DMS114 treated with DMSO at 0.1 percent for 48 hours (cell line): ENCODE data around the gene KDM2A.
"Not testable (repeated sequence)": the region's sequence is repeated elsewhere in the genome, so short reads cannot be mapped to it uniquely, and the experiment has no call there.

ENCODE experiments used
- DNase-seq: peaks from one replicate; lab custom pipeline; 2025; ENCODE audit not compliant: unreplicated experiment; lab: John Stamatoyannopoulos, UW

Gene KDM2A

GRCh38 chr11:67256477-67257135 lies 137.5 kb downstream of the KDM2A start:
- DNase-seq = no peak

GRCh38 chr11:67260406-67260805 lies 141.3 kb downstream of the KDM2A start:
- DNase-seq = no peak

GRCh38 chr11:67260885-67261639 lies 142.0 kb downstream of the KDM2A start:
- not testable (repeated sequence) for DNase-seq

GRCh38 chr11:67261640-67261945 lies 142.5 kb downstream of the KDM2A start:
- DNase-seq = no peak

GRCh38 chr11:67261946-67262681 lies 143.1 kb downstream of the KDM2A start:
- no peak for DNase-seq

GRCh38 chr11:67262731-67263675 lies 143.9 kb downstream of the KDM2A start:
- peak; percentile 75 for DNase-seq

GRCh38 chr11:67264260-67264659 lies 145.2 kb downstream of the KDM2A start:
- DNase-seq = no peak

GRCh38 chr11:67264877-67265632 lies 146.0 kb downstream of the KDM2A start:
- no peak for DNase-seq

GRCh38 chr11:67265633-67266448 lies 146.8 kb downstream of the KDM2A start:
- DNase-seq = no peak

- peak; percentile 31 for DNase-seq
Observed at GRCh38 chr11:67266449-67267187, 147.6 kb downstream of the KDM2A start, which contains the start of gene GRK2. TSS of gene GRK2 (plus strand) at chr11:67266473. CDS start at chr11:67266700, 227 bp downstream.

GRCh38 chr11:67267188-67268080 lies 148.4 kb downstream of the KDM2A start:
- DNase-seq = no peak

- no peak for DNase-seq
Observed at GRCh38 chr11:67268081-67268961, 149.3 kb downstream of the KDM2A start.

- DNase-seq = no peak
Observed at GRCh38 chr11:67268962-67269268, 149.9 kb downstream of the KDM2A start.

GRCh38 chr11:67269401-67270255 lies 150.6 kb downstream of the KDM2A start:
- DNase-seq = no peak

- DNase-seq = no peak
Observed at GRCh38 chr11:67270256-67271204, 151.5 kb downstream of the KDM2A start.
